OCI-M2 (cell line): Measurements from ENCODE around the gene C1orf21.
"Not testable (repeated sequence)": the region's sequence is repeated elsewhere in the genome, so short reads cannot be mapped to it uniquely, and the experiment has no call there.

Source experiments
- DNase-seq: peaks from one replicate; lab custom pipeline; 2025; ENCODE audit not compliant: unreplicated experiment; lab: John Stamatoyannopoulos, UW

Gene C1orf21

DNA sequence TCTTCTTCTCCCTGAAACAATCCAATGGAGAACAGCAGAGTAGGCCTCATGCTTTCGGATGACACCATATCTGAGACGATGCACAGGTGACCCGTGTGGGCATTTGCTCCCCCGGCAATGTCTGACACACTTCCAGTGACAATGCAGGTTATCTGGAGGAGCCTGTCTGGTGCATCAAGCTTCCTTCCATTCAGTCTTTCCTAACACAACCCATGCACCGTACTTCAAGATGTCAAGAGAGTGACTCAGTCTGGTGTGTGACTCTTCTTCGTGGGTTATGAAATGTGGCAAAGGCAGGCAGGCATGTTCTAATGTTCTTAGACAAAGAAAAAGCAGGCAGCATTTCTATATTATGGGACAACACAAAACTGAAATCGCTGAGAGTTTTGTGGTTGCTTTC, 208.8 kb downstream of the C1orf21 start:
- no peak for DNase-seq

DNA sequence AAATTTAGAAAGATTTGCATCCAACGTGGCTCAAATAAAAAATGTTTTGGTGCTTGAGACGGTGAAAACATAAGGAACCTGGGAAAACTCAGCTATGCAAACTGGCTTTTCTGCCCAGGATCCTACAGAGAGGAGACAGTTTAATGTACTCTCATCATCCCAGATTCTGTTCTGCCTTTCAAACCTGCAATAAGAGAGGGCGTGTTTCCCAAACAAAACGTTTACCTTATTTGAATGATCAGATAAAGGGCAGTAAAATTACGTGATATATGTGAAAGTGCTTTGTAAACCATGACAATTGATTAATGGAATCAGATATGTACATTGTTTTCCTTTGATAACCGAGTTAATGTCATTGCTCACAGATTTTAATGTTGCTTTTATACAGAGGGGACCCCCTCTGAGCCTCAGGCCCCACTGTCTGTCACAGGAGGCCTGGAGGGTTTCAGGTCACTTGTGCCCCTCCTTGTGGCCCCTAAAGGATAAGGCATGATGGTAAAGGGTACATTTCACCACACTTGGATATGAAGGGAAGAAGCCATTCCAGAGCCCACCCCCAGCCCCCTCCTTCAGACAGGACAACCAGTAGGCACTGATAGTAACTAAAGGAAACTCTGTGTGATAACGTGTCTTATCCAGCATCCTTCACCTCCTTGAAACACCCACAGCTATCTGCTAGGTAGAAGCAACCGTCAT, 210.3 kb downstream of the C1orf21 start:
- no peak for DNase-seq

DNA sequence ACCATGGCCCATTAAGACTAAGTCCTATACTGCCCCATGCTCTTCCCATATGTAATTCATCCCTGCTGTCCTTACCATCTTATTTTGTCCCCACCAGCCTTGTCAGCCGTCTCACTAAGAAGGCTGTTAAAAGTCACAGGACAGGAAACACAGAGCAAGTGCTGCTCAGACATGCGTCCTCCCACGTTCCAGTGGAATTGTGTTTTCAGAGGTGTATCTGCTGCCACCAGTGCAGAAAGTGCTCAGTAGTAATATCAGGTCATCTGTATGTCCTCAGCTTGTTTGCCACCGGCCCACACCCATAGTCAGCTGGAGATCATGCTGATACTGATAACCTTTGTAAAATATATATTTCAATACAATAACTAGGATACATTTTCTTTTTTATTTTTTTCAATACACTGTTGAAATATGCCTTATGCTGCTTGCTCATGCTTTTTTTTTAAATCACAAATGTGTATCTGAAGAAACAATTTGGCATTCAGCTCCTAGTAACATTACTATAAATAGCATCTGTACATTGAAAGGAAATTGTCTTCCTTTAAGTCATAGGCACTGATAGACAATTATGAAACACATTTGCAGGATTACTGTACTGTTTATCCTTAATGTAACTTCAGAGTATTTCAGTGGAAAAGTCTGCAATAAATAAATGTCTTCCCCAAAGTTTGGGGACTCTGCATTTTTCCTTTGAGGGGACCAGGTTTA, 211.0 kb downstream of the C1orf21 start:
- no peak for DNase-seq

DNA sequence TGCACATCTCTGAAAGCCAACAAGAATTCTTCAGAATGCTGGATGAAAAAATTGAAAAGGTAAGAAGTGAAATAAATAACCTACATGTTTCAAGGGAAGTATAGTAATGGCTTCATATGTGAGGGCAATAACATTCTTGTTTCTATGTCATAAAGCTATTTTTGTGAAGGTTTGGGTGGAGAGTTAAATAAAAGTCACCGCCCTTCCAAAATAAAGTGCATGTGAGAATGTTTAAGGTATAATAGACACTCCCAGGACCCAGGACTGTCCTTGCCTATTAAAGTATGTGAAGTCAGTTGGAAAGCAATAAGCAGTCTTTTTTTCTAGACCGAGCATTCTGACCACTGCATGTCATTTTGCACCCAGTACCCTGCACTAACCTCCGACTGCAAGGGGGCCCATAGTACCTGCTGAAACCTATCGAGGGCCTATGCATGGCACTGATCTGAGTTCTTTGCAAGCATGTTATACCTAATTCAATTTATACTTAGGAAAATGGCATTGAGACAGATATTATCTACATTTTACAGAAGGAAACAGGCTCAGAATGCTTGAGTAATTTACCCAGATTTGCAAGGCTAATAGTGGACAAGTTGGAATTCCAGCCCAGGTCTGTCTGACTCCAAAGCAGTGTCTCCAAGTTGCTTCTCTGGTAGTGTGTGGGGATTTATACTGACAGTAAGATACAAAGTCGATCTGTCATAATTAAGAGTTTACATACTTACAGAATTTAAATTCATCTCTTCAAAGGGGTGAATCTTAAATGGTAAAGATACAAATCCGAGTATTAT, 211.8 kb downstream of the C1orf21 start:
- no peak for DNase-seq

DNA sequence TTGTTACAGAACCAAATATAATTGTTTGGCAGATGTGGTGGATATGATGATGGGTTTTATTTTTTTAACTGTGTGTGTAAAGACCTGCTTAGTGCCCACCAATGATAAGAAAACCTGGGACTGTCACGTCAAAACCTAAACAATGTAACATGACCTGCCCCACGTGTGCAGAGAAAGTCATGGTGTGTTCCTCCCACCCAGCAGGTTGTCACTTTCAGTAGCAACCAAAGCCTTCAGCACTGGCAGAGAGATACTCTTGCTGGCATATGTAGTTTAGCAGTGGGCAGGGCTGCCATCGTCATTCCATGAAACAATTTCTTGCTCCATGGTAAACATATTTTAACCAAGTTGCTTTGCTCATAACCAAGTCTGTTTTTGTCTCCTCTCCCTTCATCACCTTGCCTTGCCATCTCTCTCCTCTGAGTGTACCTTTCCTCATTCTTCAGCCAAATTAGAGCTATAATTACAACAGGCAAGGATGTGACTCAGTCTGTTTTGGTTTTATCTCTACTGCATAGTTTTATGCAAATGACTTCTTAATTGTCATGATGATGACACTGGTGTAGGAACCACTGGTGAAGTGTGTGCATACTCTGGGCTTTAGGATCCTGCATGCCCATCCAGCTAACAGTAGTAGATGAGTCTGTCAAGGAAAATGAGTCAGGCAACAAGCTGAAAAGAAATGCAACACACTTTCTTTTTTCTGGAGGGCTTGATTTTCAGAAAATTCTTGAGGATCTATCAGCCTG, 217.5 kb downstream of the C1orf21 start:
- DNase-seq = no peak

DNA sequence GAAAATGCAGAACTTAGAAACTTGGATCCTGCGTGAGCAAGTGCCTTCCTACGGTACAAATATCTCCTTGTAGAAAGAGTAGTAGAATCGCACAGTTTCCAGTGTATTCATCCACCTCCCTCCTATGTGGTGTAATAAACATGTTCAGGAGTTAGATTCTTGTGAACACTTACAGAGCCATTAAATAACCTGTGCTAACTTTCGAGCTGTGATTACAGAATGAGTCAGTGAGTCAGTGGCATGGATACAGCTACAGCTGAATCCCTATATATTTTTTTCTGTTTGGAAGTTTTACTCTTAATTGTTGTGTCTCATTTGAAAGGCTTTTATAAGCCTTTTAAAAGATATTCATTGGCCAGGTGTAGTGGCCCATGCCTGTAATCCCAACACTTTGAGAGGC, 219.1 kb downstream of the C1orf21 start:
- no peak for DNase-seq

DNA sequence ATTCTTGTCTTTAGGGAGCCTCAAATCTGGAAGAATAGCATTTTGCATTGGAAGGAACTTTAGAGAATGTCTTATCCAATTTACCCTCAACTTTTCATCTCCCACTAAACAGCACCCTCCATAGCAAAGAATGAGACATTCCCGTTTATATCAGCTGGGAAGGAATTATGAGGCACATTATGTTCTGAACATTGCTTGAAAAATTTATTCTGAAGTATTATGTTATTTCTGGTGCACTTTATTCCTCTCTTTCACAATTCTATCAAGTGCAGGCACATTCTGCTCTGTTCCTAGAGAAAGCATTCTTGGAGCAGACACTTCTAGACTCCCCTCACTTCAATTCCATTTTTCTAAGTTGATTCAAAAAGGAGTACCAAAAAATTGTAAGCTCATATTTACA, 220.0 kb downstream of the C1orf21 start:
- DNase-seq = no peak

DNA sequence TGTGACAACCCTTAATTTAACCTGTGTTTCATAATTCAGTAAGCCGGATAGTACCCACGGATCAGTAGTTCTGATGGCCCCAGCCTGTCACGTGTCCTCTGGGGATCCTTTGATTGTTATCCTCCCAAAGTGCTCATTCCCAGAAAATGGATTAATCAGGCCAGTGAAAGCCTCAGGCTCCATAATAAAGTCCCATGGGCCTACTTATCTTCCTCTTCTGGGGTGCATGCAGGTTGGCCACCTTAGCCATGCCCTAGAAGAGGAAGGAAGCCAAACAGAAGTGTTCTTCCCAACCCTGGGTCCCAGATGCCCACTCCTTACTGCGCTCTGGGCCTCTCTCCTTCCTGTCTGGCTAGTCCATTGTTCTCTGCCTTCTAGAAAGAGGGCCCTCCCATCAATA, 221.8 kb downstream of the C1orf21 start:
- DNase-seq = no peak

DNA sequence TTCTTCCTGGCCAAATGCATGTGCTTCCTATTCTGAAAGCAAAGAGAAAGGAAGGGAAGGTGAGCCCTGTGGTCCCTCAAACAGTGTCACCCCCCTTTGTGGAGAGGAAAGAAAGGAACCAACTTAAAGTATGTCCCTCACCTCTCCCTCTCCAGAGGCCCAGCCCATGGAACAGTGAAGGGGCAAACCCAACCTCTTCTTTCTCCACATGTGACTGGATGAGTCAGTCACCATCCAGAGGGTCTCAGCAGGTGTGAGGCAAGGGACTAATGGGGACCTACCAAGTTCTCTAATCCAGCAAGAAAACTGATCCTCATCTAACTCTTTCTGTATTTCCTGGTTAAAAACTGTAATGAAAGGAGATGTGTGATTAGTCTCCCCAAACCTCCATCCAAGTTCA, 222.2 kb downstream of the C1orf21 start:
- no peak for DNase-seq

DNA sequence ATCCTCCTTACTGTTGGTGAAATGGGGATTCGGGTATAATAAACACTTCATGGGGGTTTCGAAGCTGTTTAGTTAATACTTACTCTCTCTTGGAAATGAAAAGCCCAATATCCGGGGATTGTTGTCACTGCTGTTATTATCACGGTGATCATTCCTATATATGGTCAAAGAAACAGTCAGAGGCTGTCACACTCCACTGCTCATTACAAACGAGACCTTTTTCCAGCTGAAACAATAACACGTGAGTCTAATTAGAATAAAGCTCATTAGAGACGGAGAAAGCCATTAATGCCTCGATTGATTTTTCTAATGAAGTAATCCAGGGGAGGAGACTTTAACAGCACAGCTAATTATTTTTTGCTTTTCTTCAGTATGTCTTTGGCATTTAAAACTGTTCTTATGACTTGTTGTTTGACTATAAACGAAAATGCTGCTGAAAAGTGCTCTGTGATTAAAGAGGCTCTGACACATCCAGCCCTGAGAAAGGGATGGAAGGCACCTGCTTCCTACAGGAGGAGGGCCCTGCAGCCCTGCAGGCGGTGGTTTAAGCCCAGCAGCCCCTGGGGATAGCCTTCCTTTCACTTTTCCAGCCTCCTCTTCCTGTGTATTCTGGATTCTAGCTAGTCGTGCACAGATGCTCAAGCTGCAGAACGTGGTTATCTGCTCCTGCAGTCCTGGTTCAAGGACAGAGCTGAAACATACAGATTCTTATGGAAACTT, 224.2 kb downstream of the C1orf21 start:
- DNase-seq = no peak

DNA sequence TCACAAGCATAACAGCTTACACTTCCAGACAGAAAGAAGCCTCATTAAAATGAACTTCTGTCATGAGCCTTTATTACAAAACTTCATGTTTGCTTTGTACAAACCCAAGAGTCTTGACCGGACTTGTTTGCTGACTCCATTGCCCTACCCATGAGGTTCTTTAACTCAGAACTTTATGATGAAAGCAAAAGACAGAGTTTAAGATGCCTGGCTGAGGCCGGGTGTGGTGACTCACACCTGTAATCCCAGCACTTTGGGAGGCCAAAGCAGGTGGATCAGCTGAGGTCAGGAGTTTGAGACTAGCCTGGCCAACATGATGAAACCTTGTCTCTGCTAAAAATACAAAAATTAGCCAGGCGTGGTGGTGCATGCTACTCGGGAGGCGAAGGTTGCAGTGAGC, 225.4 kb downstream of the C1orf21 start:
- DNase-seq = not testable (repeated sequence)

DNA sequence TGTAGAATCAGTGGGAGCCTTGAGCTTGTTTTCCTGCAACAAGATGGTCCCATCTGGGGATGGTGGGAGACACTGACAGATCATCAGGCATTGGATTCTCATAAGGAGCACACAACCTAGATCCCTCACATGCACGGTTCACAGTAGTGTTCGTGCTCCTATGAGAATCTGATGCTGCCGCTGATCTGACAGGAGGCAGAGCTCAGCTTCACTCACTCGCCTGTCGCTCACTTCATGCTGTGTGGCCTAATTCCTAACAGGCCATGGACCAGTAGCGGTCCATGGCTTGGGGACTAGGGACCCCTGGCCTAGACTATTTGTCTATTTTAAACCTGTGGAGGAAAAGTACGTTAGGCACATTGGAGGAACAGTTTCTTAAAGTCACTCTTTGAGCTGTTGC, 227.8 kb downstream of the C1orf21 start:
- no peak for DNase-seq

DNA sequence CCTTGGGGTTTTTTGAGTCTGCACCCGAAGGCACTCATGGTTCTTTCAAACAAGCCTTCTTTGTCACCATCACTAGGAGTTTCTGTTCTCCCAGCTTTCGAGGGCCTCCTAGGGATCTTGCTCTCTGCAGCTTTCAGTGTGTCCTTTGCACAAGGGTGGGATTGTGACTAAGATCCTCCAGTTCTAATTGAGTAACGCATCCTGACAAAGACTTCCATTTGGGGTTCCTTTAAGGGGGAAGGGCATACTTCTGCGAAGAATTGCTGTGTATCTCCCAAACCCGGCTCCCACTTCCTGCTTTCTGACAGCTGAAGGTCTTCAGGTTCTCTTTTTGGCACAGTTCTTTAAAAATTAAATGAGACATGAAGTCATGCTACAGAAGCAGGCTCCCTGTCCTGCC, 228.5 kb downstream of the C1orf21 start:
- DNase-seq = no peak

DNA sequence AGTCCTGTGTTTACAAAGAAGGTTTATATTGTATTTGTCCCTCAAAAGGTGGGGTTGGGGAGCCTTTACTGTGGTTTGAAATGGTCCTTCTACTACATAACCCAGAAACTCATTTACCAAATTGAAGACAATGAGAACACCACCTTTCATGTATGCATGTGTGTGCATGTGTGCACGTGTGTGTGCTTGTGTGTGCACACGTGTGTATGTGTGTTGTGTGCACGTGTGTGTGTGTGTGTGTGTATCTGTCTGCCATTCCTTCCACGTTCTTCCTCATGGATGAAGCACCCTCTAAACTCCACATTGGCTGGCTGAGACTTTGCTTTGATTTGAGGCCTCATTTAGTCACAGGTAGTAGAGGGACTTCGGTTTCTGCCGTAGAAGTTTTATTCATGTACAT, 229.7 kb downstream of the C1orf21 start:
- DNase-seq = no peak

DNA sequence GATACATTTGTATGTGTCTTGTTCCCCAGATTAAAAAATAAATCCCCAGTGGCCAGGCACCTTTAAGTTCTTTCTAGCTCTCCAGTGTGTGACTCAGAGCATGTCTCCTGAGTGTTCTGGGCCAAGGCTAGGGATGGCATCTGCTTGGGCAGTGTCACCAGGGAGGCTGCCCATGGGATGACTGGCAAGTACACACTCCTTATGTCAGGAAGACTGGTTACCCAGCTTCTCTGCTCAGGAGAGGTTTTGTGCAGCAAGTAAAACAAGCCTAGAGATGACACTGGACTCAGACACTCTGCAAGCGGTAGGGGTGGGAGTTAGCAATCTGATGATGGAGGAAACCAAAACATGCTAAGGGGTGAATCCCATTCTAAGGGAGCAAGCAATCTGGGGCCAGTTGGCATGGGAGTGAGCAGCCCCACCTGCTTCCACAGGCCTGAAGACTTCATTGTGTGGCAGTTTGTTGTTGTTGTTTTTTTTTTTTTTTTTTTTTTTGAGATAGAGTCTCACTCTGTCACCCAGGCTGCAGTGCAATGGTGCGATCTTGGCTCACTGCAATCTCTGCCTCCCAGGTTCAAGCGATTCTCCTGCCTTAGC, 230.7 kb downstream of the C1orf21 start:
- no peak for DNase-seq

DNA sequence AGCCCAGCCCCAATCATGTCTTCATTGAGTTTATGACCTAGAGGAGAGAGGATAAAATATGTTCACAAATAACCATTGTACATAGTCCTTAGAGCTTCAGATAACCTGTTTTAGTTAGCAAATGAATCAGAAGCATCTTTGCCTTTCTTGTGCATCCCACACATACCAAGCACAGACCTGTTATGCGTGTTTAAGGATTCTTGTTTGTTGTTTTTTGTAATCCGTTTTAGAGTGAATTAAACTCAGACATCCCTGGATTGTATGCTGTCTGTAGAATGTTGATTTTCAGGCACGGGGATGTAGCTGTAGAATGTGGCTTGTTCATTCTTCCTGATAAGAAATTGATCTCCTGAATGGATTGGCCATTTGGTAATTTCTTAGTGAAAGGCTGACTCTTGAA, 232.0 kb downstream of the C1orf21 start:
- no peak for DNase-seq

DNA sequence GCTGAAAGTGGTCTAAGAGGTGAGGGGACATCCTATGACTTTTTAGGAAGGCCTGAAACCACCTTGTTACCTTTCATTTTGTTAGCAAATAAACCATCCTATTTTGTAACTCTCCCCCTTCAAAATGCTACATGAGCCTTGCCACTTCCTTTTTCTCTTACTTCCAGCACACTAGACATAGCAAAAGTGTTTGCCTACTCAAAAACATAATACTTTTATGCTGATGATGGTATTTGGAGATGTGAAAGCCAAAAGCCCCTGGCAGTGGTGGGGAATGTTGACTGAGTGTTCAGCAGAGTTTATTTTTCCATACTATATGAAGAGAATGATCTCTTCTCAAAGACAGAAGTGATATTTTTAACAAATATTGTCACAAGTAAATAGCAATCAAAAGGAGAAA, 233.6 kb downstream of the C1orf21 start:
- no peak for DNase-seq

DNA sequence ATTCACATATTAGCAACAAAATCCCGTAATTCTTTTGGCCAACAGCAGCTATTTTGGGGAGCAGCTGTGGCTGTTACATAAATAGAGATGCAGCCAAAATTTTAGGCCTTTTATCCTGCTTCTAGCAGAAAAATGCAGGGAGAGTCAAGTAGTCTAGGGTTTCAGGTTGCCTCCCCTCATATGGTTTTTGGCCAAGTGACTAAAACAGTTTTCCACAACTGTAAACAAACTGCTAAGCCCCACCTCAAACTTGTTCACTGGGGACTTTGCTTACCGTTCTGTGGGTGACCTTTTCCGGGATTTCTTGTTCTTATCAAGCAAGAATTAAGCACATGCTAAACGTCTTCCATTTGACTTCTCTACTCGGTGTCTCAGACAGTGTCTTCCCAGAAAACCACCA, 234.4 kb downstream of the C1orf21 start:
- DNase-seq = no peak

DNA sequence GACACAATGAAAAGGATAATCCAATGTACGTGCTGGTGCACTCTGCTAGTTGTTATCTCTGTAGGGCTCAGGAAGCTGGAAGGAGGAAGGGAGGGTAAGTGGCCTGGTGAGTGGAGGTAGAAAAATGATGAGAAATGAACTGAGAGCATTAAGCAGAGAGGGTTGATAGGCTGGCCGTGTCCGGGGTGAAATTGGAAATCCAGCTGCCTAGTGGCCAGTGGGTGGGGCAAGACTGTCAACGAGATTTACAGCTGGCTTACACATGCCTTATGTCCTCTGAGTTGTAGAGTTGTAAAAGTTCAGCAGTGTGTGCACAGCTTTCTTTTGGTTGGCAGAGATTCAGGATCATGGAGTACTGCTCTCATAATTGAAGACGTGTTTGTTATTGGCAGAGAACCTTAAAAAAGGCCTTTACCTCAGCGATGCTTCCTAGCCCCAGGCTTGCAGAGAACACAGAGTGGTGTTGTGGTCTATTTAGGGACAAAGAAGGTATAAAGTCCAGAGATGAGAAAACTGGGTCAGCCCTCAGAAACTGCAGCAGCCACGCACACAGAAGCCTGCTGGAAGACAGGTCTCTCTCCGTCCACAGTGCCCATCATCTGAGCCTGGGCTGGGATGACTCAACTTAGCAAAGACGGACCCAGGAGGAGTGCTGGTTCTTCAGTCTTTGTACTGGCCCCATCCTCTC, 235.5 kb downstream of the C1orf21 start:
- DNase-seq = no peak

DNA sequence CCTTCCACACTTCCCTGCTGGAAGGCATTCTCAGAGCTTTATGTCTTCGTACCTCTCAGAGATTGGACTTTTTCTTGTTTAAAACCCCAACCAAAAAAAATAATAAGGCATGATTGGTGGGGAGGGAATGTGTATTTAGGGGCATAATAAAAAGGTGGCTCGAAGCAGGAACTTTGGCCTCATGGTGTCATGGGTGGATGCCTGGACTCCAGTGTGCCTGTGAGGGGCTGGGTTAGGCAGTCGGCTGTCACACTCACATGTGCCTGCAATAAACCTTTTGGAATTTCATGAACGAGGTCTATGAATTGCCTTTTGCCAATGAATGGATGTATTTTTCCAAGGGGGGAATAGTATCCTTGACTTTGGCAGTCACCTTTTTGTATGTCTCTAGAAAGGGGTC, 236.6 kb downstream of the C1orf21 start:
- DNase-seq = no peak
